Activated naive CD8-positive, alpha-beta T cell treated with anti-CD3 and anti-CD28 coated beads, Interleukin-2, amount 50 U/mL, for 24 hours (primary cell): ENCODE data around the gene ATP2B3.
A peak's percentile ranks its signal among the peaks of the same experiment; 100 is the strongest.

Experiments
- ATAC-seq: fragments of 150-1000 bp; cut with Tn5 transposase; one replicate; pipeline ENCODE4 v1.10.0; 2021
- DNase-seq: peaks from one replicate; pipeline ENCODE4 v3.0.0; 2021
- H3K27ac Mint-ChIP-seq: one replicate; pipeline ENCODE4 v1.8.0; 2021; ENCODE audit warnings: mild to moderate bottlenecking, mixed read lengths
- H3K27me3 Mint-ChIP-seq: one replicate; pipeline ENCODE4 v1.8.0; 2021; ENCODE audit warnings: mixed read lengths
- H3K36me3 Mint-ChIP-seq: one replicate; pipeline ENCODE4 v1.8.0; 2021; ENCODE audit warnings: low read depth, mixed read lengths
- H3K4me1 Mint-ChIP-seq: one replicate; pipeline ENCODE4 v1.8.0; 2021; ENCODE audit warnings: mixed read lengths
- H3K4me3 Mint-ChIP-seq: one replicate; pipeline ENCODE4 v1.8.0; 2021; ENCODE audit warnings: mild to moderate bottlenecking, moderate library complexity, mixed read lengths
- H3K9me3 Mint-ChIP-seq: one replicate; pipeline ENCODE4 v1.8.0; 2021; ENCODE audit warnings: mixed read lengths

The ATP2B3 gene

DNA sequence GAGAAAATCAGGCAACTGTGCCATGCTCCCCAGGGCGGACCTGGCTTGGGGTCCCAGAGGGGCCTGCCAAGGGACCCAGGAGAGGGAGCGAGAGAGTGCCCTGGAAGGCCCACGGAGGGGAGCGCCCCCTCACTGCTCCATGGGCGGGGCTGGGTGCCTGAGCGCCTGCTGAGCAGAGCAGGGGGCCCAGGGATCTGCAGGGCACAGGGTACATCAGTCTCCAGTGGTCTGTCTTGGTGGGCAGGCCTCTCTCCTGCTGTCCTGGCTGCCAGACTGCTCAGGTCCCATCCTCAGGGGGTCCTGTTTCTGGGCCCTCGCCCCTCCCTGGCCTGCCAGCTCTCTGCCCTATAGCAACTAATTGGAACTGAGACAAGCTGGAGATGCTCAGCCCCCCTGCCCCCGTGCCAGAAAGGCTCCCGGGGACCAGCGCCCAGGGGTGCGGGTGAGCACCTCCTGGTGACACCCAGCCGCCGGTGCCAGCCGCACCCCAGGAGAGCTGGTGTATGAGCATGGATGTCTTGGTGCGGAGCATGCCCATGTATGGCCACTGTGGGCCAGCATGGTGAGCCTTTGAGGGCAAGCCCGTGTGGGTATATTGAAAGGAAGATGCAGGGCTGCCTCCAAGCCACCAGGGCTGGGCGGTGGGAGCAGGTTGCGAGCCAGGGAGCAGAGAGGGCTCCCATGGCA, 21.4 kb upstream of the ATP2B3 start:
- Mint-ChIP-seq H3K9me3 (no peaks in the 10 kb centered on the region), H3K4me1 (no peaks in the 10 kb centered on the region), H3K36me3 (no peaks in the 10 kb centered on the region), H3K4me3 (no peak overlapping the region), H3K27ac (no peak overlapping the region), H3K27me3 (peaks cover 3% of the 10 kb centered on the region)
- no peak for ATAC-seq
- no peak for DNase-seq

DNA sequence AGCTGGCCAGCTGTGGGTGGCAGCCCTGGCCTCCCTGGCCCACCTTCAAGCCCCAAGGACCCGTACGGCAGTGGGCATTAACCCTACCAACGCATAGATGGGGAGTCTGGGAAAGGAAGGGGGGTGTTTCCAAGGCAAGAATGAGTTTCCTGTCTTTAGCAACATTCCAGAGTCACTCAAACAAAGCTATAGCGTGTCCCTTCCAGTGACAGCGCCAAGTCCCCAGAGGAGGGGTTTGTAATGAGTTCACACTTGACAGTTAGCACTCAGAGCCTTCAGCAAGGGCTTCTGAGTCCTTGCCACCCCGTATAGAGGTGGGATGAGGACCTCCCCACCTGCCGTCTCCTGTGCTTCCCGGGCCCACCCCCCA, 20.9 kb upstream of the ATP2B3 start:
- ATAC-seq (no peak), DNase-seq (no peak)
- H3K27me3 Mint-ChIP-seq = peaks cover 3% of the 10 kb centered on the region
- no peak overlapping the region for H3K27ac Mint-ChIP-seq
- no peaks in the 10 kb centered on the region for H3K4me1 Mint-ChIP-seq
- H3K4me3 Mint-ChIP-seq = no peak overlapping the region
- H3K9me3 Mint-ChIP-seq = no peaks in the 10 kb centered on the region
- H3K36me3 Mint-ChIP-seq = no peaks in the 10 kb centered on the region

GRCh38 chrX:153498453-153498852, 19.0 kb upstream of the ATP2B3 start:
- Mint-ChIP-seq H3K9me3 (no peaks in the 10 kb centered on the region), H3K27me3 (peaks cover 3% of the 10 kb centered on the region), H3K27ac (no peak overlapping the region), H3K4me3 (no peak overlapping the region), H3K36me3 (no peaks in the 10 kb centered on the region), H3K4me1 (no peaks in the 10 kb centered on the region)
- DNase-seq (no peak), ATAC-seq (no peak)

GRCh38 chrX:153499341-153499740, 18.1 kb upstream of the ATP2B3 start:
- Mint-ChIP-seq H3K4me3 (no peak overlapping the region), H3K27ac (no peak overlapping the region), H3K4me1 (no peaks in the 10 kb centered on the region), H3K9me3 (no peaks in the 10 kb centered on the region), H3K27me3 (peaks cover 3% of the 10 kb centered on the region), H3K36me3 (no peaks in the 10 kb centered on the region)
- DNase-seq (no peak), ATAC-seq (no peak)

DNA sequence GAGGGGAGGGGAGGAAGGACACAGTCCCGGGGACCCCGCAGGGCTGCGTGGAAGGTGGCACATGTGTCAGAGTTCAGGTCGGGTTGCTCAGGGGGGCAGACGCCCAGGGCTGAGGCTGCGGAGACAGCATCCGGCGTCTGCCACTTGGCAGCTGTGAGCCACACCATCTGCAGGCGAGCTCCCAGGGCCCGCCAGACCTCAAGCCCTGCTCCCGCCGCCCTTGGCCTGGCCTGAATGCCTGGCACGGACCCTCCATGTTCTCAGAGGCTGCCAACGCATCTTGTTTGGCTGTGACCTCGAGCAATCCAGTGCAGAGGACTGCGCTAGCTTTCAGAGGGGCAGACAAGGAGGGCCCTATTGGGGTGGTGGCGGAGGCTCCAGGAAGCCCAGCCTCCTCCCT, 17.6 kb upstream of the ATP2B3 start:
- H3K27ac Mint-ChIP-seq = no peak overlapping the region
- no peak overlapping the region for H3K4me3 Mint-ChIP-seq
- H3K9me3 Mint-ChIP-seq = no peaks in the 10 kb centered on the region
- H3K36me3 Mint-ChIP-seq = no peaks in the 10 kb centered on the region
- peaks cover 3% of the 10 kb centered on the region for H3K27me3 Mint-ChIP-seq
- no peak for ATAC-seq
- no peak for DNase-seq
- no peaks in the 10 kb centered on the region for H3K4me1 Mint-ChIP-seq

DNA sequence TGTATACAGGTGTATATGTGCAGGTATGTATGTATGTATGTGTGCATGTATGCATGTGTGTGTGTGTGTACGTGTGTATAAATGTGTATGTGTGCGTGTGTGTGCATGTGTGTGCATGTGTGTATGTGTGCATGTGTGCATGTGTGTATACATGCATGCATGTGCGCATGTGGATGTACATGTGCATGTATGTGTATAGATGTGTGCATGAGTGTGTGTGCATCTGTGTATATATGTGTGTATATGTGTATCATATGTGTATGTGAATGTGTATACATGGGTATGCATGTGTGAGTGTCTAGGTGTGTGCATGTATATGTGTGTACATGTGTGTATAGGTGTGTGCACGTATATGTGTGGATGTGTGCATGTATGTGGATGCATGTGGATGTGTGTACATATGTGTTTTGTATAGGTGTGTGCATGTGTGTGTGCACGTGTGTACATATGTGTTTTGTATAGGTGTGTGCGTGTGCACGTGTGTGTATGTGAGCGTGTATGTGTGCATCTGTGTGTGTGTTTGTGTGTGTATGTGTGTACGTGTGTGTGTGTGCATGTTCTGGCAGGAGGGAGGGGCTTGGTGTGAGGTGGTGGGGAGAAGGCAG, 16.7 kb upstream of the ATP2B3 start:
- H3K27me3 Mint-ChIP-seq = no peaks in the 10 kb centered on the region
- H3K4me1 Mint-ChIP-seq = no peaks in the 10 kb centered on the region
- H3K4me3 Mint-ChIP-seq = no peak overlapping the region
- H3K27ac Mint-ChIP-seq = no peak overlapping the region
- no peaks in the 10 kb centered on the region for H3K9me3 Mint-ChIP-seq
- H3K36me3 Mint-ChIP-seq = no peaks in the 10 kb centered on the region
- no peak for DNase-seq
- ATAC-seq = no peak

DNA sequence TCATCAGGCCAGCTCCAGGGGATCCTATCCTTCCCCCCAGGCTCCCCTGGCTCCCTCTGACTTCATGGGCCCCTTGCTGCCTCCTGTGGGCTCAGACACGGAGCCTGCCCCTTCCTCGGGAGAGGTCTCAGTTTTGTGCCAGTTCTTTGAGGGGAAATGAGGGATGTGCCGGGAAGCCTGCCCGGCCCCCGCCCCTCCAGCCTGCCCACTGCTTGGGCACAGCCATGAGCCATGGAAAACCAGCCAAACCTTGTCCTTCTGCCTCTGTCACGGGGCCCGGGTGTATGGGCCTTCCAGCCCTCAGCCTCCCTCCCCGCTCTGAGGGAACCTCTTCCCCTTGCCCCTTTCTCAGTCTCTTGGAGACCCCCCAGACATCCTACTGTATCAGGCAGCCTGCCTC, 15.9 kb upstream of the ATP2B3 start:
- no peak for ATAC-seq
- no peaks in the 10 kb centered on the region for H3K9me3 Mint-ChIP-seq

DNA sequence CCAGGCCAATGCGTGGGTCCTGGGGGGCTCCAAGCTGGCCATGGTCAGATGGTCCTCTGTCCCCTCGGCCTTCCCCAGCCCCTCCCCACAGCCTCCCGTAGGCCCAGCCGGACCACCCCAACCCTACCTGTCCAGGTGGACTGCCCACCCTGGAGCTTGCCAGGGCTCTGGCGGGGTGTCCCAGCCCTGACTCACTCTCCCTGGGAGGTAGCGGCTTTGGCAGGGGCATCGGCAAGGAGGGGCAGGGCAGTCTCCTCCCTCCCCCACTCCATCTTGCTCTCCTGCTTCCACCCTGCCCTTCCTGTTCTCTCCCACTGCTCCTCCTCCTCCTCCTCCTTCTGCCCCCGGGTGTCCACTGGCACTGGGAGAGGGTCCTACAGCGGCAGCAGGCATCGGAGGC, 15.3 kb upstream of the ATP2B3 start:
- ATAC-seq (no peak), DNase-seq (no peak)
- no peaks in the 10 kb centered on the region for H3K36me3 Mint-ChIP-seq
- H3K9me3 Mint-ChIP-seq = no peaks in the 10 kb centered on the region
- no peak overlapping the region for H3K27ac Mint-ChIP-seq
- no peak overlapping the region for H3K4me3 Mint-ChIP-seq
- no peaks in the 10 kb centered on the region for H3K27me3 Mint-ChIP-seq
- H3K4me1 Mint-ChIP-seq = no peaks in the 10 kb centered on the region

More for the DNA sequence above, 15.9 kb upstream of the ATP2B3 start:
- Mint-ChIP-seq H3K4me1 (no peaks in the 10 kb centered on the region), H3K27me3 (no peaks in the 10 kb centered on the region), H3K4me3 (no peak overlapping the region), H3K36me3 (no peaks in the 10 kb centered on the region), H3K27ac (no peak overlapping the region)
- no peak for DNase-seq

DNA sequence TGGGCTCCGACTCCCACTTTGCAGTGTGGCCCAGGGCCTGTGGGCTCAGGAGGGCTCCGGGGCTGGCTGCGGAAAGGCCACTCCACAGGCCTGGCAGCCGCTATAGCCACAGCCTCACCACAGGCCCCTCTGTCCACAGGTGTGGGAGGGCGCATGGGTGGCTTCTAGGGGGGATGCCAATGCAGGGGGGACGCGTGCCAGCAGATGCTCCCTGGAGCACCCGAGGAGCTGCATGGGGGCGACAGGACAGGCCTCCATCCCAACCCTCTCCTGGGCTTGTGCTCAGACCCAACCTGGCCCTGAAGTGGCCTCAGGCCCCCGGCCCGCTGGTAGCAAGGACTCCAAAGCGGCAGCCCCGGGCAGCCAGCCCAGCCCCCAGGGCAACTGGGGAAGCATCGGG, 14.6 kb upstream of the ATP2B3 start:
- no peaks in the 10 kb centered on the region for H3K36me3 Mint-ChIP-seq

DNA sequence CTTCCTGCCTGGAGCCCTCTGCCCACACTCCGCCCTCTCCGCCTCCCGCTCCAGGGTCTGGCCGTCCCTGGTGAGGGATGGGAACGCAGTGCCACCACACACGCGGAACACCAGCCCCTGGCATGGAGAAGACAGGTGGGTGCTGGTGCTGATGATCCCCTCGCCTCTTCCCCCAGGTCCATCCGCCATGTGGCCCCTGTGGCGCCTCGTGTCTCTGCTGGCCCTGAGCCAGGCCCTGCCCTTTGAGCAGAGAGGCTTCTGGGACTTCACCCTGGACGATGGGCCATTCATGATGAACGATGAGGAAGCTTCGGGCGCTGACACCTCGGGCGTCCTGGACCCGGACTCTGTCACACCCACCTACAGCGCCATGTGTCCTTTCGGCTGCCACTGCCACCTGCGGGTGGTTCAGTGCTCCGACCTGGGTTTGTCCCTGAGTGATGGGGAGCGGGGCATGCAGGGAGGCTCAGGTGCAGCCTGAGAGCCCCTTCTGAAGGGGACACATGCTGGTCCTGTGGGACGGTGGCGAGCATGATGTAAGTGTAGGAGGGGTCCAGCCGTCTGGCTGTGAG, 12.9 kb upstream of the ATP2B3 start:
- H3K4me1 Mint-ChIP-seq = no peaks in the 10 kb centered on the region
- DNase-seq = no peak
- H3K4me3 Mint-ChIP-seq = no peak overlapping the region
- H3K27me3 Mint-ChIP-seq = no peaks in the 10 kb centered on the region
- H3K9me3 Mint-ChIP-seq = no peaks in the 10 kb centered on the region
- H3K36me3 Mint-ChIP-seq = no peaks in the 10 kb centered on the region
- H3K27ac Mint-ChIP-seq = no peak overlapping the region
- ATAC-seq = no peak

More for the DNA sequence above, 14.6 kb upstream of the ATP2B3 start:
- Mint-ChIP-seq H3K4me3 (no peak overlapping the region), H3K9me3 (no peaks in the 10 kb centered on the region), H3K27ac (no peak overlapping the region), H3K4me1 (no peaks in the 10 kb centered on the region), H3K27me3 (no peaks in the 10 kb centered on the region)
- no peak for ATAC-seq
- no peak for DNase-seq

GRCh38 chrX:153505361-153505760, 12.1 kb upstream of the ATP2B3 start:
- DNase-seq = no peak
- H3K4me3 Mint-ChIP-seq = no peak overlapping the region
- H3K4me1 Mint-ChIP-seq = no peaks in the 10 kb centered on the region
- H3K27ac Mint-ChIP-seq = no peak overlapping the region
- ATAC-seq = no peak
- H3K36me3 Mint-ChIP-seq = no peaks in the 10 kb centered on the region
- no peaks in the 10 kb centered on the region for H3K27me3 Mint-ChIP-seq
- H3K9me3 Mint-ChIP-seq = no peaks in the 10 kb centered on the region

DNA sequence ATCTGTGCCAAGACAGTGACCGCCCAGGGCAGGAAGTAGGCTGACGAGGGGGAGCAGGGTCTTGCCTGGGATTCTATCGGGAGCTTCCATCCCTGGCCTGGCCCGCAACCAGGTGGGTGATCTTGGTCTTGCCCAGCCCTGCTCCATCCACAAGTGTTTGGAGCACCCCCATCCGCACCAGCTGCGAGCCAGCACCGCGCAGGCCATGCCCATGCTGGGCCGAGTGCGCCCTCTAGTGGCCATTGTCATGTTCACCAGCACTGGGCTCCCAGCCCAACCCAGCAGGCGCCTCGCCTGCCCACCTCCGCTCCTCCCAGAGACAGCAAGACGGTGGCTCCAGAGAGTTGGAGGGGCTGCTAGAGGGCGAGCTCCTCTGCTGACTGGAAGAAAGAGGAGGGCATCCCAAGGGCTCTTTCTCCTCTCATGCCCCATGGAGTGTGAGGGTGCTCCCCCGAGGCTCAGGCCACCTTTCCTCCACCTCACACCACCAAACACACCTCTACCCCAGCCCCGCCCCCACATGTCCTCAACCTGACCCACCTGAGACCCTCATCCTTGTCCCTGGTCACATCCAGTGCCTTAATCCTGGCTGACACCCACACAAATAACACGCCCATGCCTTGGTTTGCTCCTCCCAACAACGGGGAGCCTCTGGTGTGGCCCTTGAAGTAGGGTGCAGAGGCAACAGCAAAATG, 9.8 kb upstream of the ATP2B3 start:
- Mint-ChIP-seq H3K27ac (no peak overlapping the region), H3K9me3 (no peaks in the 10 kb centered on the region), H3K4me1 (no peaks in the 10 kb centered on the region)

DNA sequence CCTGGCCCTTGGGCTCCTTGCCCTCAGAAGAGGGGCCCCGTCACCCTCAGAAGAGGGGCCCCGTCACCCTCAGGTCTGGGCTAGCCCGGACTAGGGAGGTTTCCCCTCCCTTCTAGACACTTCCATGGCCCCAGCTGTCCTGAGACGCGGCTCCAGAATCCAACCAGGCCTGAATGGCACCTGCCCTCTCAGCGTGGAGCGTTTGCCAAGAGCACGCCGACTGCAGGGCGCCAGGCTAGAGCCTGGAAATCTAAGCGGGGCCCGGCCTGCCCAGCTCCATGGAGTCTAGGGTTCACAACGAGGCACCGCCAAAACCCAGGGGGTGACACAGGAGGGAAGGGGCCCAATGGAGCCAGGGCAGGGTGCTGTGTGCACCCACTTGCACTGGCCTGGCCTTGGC, 7.8 kb upstream of the ATP2B3 start:
- Mint-ChIP-seq H3K9me3 (no peaks in the 10 kb centered on the region), H3K4me1 (no peaks in the 10 kb centered on the region), H3K36me3 (no peaks in the 10 kb centered on the region), H3K4me3 (no peak overlapping the region), H3K27ac (no peak overlapping the region), H3K27me3 (no peaks in the 10 kb centered on the region)
- no peak for DNase-seq
- ATAC-seq = no peak

More for the DNA sequence above, 9.8 kb upstream of the ATP2B3 start:
- H3K4me3 Mint-ChIP-seq = no peak overlapping the region
- no peaks in the 10 kb centered on the region for H3K27me3 Mint-ChIP-seq
- no peaks in the 10 kb centered on the region for H3K36me3 Mint-ChIP-seq
- ATAC-seq (peak; percentile 97), DNase-seq (peak; percentile 80)

DNA sequence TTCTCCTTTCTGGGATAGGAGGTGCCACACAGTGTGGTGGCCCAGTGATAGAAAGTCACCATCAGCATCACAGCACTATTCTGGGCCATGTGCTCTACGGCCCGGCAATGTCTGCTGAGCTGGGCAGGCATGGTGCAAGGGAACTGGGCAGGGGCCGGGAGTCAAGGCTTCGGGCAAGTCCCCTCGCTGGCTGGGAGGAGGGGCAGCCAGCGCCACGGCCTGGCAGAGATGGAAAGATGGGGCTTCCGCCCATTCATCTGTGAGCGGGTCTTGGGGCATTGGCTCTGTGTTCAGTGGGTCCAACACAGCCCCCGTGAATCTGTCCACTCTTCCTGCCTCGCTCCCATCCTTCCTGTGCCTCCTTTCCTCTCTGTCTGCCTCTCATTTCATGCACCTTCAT, 7.1 kb upstream of the ATP2B3 start:
- Mint-ChIP-seq H3K4me3 (no peak overlapping the region), H3K36me3 (no peaks in the 10 kb centered on the region), H3K27me3 (no peaks in the 10 kb centered on the region), H3K9me3 (no peaks in the 10 kb centered on the region), H3K27ac (no peak overlapping the region), H3K4me1 (no peaks in the 10 kb centered on the region)
- DNase-seq (no peak), ATAC-seq (no peak)
